AG20443 (cell line): Measurements from ENCODE around the gene NDST1.

Source experiments
- DNase-seq: peaks from one replicate; pipeline ENCODE4 v3.0.0; 2012; ENCODE audit warnings: low spot score, mixed read lengths

NDST1 gene

GRCh38 chr5:150570333-150570732, 62.4 kb downstream of the NDST1 start:
- no peak for DNase-seq

GRCh38 chr5:150571836-150572235, 63.9 kb downstream of the NDST1 start:
- DNase-seq = no peak

- no peak for DNase-seq
Observed at GRCh38 chr5:150573216-150573615, 65.3 kb downstream of the NDST1 start.

GRCh38 chr5:150573867-150574817, 66.2 kb downstream of the NDST1 start:
- DNase-seq = no peak

GRCh38 chr5:150574818-150575547, 67.1 kb downstream of the NDST1 start:
- no peak for DNase-seq

- DNase-seq = no peak
Observed at GRCh38 chr5:150575745-150576448, 68.0 kb downstream of the NDST1 start.

GRCh38 chr5:150576449-150576949, 68.6 kb downstream of the NDST1 start:
- no peak for DNase-seq

GRCh38 chr5:150577378-150578139, 69.6 kb downstream of the NDST1 start:
- DNase-seq = no peak

GRCh38 chr5:150578781-150579461, 71.0 kb downstream of the NDST1 start:
- DNase-seq = no peak

- DNase-seq = no peak
Observed at GRCh38 chr5:150579462-150580400, 71.8 kb downstream of the NDST1 start.

GRCh38 chr5:150580917-150581316, 73.0 kb downstream of the NDST1 start:
- DNase-seq = no peak

GRCh38 chr5:150582241-150583109, 74.5 kb downstream of the NDST1 start:
- DNase-seq = no peak

GRCh38 chr5:150583541-150584225, 75.8 kb downstream of the NDST1 start:
- DNase-seq = no peak

- no peak for DNase-seq
Observed at GRCh38 chr5:150584556-150585335, 76.8 kb downstream of the NDST1 start.

GRCh38 chr5:150585781-150586341, 77.9 kb downstream of the NDST1 start:
- DNase-seq = no peak

- no peak for DNase-seq
Observed at GRCh38 chr5:150587016-150587415, 79.1 kb downstream of the NDST1 start.
